MCF 10A (cell line): ENCODE measurements around the gene HAVCR2. TPM values are rescaled to one million over a fixed set of nuclear protein-coding genes. Genes with fewer than 3 reads are reported as not detected.
"Not testable (repeated sequence)": the region's sequence is repeated elsewhere in the genome, so short reads cannot be mapped to it uniquely, and the experiment has no call there.

Source experiments
- BruUV-seq: library from RNA; stranded (reverse); fragments of 400-500 nt; replicated peaks from 2 replicates; lab custom pipeline; 2021; lab: Mats Ljungman, UMichigan
- CTCF ChIA-PET: fragments of 300-600 bp; sonication (Branson Sonifier 250); formaldehyde crosslinking; extraction: SDS; loops from one replicate; lab custom pipeline; 2021; ENCODE audit warnings: antibody characterized with exemption, inconsistent platforms; lab: Yijun Ruan, JAX
- POLR2A ChIA-PET: fragments of 300-600, 350-650 bp; sonication (Branson Sonifier 250); formaldehyde crosslinking; extraction: SDS; loops from one replicate; lab custom pipeline; 2020; ENCODE audit warnings: antibody characterized with exemption, inconsistent platforms; lab: Yijun Ruan, JAX
- DNase-seq: peaks from one replicate; pipeline ENCODE4 v3.0.0-alpha.2; 2018; ENCODE audit not compliant: unreplicated experiment
- H3K27ac Mint-ChIP-seq: one replicate; pipeline ENCODE4 v1.8.0; 2022; ENCODE audit warnings: mild to moderate bottlenecking, low read depth, mixed read lengths; ENCODE audit not compliant: unreplicated experiment
- H3K27me3 Mint-ChIP-seq: one replicate; pipeline ENCODE4 v1.8.0; 2022; ENCODE audit warnings: mixed read lengths; ENCODE audit not compliant: insufficient read depth, unreplicated experiment
- H3K36me3 Mint-ChIP-seq: one replicate; pipeline ENCODE4 v1.8.0; 2022; ENCODE audit warnings: mild to moderate bottlenecking, moderate library complexity, mixed read lengths; ENCODE audit not compliant: insufficient read depth, unreplicated experiment
- H3K4me1 Mint-ChIP-seq: one replicate; pipeline ENCODE4 v1.8.0; 2022; ENCODE audit warnings: mixed read lengths; ENCODE audit not compliant: insufficient read depth, unreplicated experiment
- H3K4me3 Mint-ChIP-seq: one replicate; pipeline ENCODE4 v1.8.0; 2022; ENCODE audit warnings: mild to moderate bottlenecking, moderate library complexity, mixed read lengths; ENCODE audit not compliant: unreplicated experiment
- H3K9me3 Mint-ChIP-seq: one replicate; pipeline ENCODE4 v1.8.0; 2022; ENCODE audit warnings: mixed read lengths; ENCODE audit not compliant: unreplicated experiment
- CTCF ChIP-seq: fragments of 200-600 bp; IDR thresholded peaks from one replicate; pipeline ENCODE4 v1.8.0; 2022; ENCODE audit warnings: antibody characterized with exemption, mild to moderate bottlenecking; ENCODE audit not compliant: unreplicated experiment
- intact Hi-C: fragments of 100-400 bp; cut with micrococcal nuclease; formaldehyde crosslinking; loops from 2 replicates; pipeline ENCODE4 v1.14.1; 2022
- total RNA-seq: library from RNA; stranded (reverse); gene quantifications from 2 replicates; pipeline ENCODE4 v1.2.3, GENCODE V29; 2022

HAVCR2 gene
- total RNA-seq, 1 experiment from 2014 or later = not detected

- no peaks in the 10 kb centered on the region for H3K36me3 Mint-ChIP-seq
- H3K4me3 Mint-ChIP-seq = no peak overlapping the region
- no TSS peak for BruUV-seq
These were observed 59.2 kb downstream of the HAVCR2 start for GRCh38 chr5:157049605-157050004.

GRCh38 chr5:157047898-157048297 lies 60.9 kb downstream of the HAVCR2 start:
- TF ChIP-seq CTCF = no peak
- no TSS peak for BruUV-seq
- Mint-ChIP-seq H3K9me3 (no peaks in the 10 kb centered on the region), H3K36me3 (no peaks in the 10 kb centered on the region), H3K4me1 (peaks cover 26% of the 10 kb centered on the region), H3K27ac (no peak overlapping the region), H3K4me3 (no peak overlapping the region), H3K27me3 (no peaks in the 10 kb centered on the region)
- no peak for DNase-seq
- ChIA-PET CTCF (interaction anchor here (0.6 to 1.8 kb wide), 4 partner anchors 21 to 862 kb away, joined by 3 to 6 read pairs (median 4); no protein-coding TSS in a partner anchor), POLR2A (no interaction called here)
- intact Hi-C loops = no loop called here

More at GRCh38 chr5:157049605-157050004, 59.2 kb downstream of the HAVCR2 start:
- Mint-ChIP-seq H3K9me3 (no peaks in the 10 kb centered on the region), H3K4me1 (peaks cover 21% of the 10 kb centered on the region), H3K27ac (peak overlapping the region; percentile 8), H3K27me3 (no peaks in the 10 kb centered on the region)
- intact Hi-C loops = no loop called here
- TF ChIP-seq CTCF = no peak
- peak; percentile 42 for DNase-seq
- POLR2A ChIA-PET = no interaction called here
- CTCF ChIA-PET = interaction anchor here (0.7 to 1.9 kb wide), 2 partner anchors 26 to 82 kb away, joined by 4 to 5 read pairs; no protein-coding TSS in a partner anchor

GRCh38 chr5:157047016-157047415 lies 61.8 kb downstream of the HAVCR2 start:
- ChIA-PET POLR2A (interaction anchor here (0.9 kb wide), 1 partner anchor 96 kb away, joined by 3 read pairs; no protein-coding TSS in a partner anchor), CTCF (interaction anchor here (1.5 to 2.7 kb wide), 2 partner anchors 17 to 20 kb away, joined by 3 to 6 read pairs; no protein-coding TSS in a partner anchor)

GRCh38 chr5:157046041-157046440 lies 62.8 kb downstream of the HAVCR2 start:
- TF ChIP-seq CTCF = no peak
- no peaks in the 10 kb centered on the region for H3K27me3 Mint-ChIP-seq
- no TSS peak for BruUV-seq
- H3K27ac Mint-ChIP-seq = peak overlapping the region; percentile 40
- intact Hi-C loops = no loop called here
- DNase-seq = peak; percentile 72
- peaks cover 26% of the 10 kb centered on the region for H3K4me1 Mint-ChIP-seq
- no peak overlapping the region for H3K4me3 Mint-ChIP-seq
- H3K9me3 Mint-ChIP-seq = no peaks in the 10 kb centered on the region
- no peaks in the 10 kb centered on the region for H3K36me3 Mint-ChIP-seq
- ChIA-PET POLR2A (interaction anchor here (0.7 to 1.0 kb wide), 4 partner anchors 14 to 165 kb away, joined by 3 to 4 read pairs (median 3); partner anchors contain the start of gene MED7), CTCF (interaction anchor here (0.5 to 2.7 kb wide), 5 partner anchors 16 to 669 kb away, joined by 3 to 6 read pairs (median 5); no protein-coding TSS in a partner anchor)

More at GRCh38 chr5:157047016-157047415, 61.8 kb downstream of the HAVCR2 start:
- H3K4me3 Mint-ChIP-seq, H3K27ac Mint-ChIP-seq, H3K27me3 Mint-ChIP-seq, H3K9me3 Mint-ChIP-seq, BruUV-seq, DNase-seq, H3K36me3 Mint-ChIP-seq, intact Hi-C loops: not testable (repeated sequence)
- peaks cover 26% of the 10 kb centered on the region for H3K4me1 Mint-ChIP-seq
